ENCODE results near the gene GJA5.

The GJA5 gene

DNA sequence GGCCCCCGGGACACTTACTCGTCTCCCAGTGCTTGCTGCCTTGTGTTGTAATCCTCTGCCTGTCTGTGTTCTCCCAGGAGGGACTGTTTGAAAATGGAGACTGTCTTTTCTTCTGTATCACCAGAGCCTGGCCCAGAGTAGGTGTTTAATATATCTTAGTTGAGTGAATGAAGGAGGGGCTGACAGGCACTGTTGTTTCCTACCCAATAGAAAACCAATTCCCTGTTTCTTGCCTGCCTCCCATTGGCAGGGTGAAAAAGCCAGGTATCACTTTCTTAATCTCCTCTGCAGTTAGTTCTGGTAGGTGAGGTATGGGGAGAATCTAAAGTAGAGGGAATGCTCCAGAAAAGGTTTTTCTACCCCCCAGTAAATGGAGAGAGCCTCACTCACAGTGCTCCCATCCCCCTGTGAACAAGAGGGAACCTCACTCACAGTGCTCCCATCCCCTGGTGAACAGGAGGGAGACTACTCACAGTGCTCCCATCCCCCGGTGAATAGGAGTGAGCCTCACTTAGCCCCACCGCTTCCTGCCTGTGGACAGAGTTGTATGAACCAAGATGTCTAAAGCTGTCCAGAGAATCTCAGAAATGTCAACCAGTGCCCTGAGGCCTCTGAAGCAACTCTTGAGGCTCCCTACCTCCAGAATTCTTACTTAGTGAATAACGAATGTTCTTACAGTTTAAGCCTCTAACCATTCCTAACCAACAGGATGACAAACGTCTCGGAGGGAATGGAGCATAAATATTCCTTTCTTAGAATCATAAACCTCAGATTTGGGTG lies at the start of gene GJA5:
TSS of gene GJA5 (minus strand) at position 122 of the 780 bp plus-strand sequence. CDS start 1,364 bp downstream, outside the sequence.
- DNase-seq = no peak

DNA sequence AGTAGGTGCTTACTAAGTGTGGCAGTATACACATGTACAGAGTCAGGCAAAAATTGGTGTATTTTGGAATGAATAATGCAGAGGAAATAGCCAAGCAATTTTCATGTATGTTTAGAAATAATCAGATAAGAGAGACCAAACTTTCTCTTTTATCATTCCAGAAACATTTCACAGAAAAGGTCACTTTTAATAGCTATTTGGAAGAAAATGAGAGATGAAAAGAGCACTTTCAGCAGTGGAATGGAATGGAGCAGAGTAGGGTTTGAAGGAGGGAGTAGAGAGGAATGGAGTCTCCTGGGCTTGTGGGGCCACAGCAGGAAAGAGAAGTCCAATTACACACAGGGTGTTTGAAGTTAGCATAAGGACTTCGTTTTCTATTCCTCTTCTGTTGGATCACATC lies 48.8 kb upstream of the GJA5 start:
- no peak for DNase-seq

DNA sequence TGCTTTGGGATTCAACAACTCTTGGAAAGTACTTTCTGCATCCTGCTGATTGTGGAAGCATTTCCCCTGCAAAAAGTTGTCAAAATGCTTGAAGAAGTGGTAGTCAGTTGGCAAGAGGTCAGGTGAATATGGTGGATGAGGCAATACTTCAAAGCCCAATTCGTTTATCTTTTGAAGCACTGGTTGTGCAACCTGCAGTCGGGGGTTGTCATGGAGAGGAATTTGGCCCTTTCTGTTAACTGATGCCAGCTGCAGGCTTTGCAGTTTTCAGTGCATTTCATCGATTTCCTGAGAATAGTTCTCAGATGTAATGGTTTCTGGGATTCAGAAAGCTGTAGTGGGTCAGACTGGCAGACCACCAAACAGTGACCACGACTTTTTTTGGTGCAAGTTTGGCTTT lies 47.6 kb upstream of the GJA5 start:
- DNase-seq = no peak

DNA sequence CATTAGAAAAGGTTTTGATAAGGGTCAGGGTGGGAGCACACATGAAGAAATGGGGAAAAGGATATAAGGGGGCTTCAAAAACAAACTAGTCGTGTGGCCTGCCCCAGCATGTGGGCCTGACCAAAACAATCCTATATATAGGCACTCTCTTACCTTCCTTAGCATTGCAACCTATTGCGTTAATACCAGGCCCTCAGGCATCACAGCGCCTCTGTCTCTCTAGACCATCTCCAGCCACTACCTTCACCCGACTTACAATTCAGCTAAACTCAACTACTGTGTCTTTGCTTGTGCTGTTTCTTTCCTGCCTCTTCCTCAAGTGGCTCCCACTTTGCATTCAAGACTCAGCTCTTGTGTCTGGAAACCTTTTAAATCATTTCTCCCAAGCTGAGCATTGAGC lies 47.0 kb upstream of the GJA5 start:
- no peak for DNase-seq

DNA sequence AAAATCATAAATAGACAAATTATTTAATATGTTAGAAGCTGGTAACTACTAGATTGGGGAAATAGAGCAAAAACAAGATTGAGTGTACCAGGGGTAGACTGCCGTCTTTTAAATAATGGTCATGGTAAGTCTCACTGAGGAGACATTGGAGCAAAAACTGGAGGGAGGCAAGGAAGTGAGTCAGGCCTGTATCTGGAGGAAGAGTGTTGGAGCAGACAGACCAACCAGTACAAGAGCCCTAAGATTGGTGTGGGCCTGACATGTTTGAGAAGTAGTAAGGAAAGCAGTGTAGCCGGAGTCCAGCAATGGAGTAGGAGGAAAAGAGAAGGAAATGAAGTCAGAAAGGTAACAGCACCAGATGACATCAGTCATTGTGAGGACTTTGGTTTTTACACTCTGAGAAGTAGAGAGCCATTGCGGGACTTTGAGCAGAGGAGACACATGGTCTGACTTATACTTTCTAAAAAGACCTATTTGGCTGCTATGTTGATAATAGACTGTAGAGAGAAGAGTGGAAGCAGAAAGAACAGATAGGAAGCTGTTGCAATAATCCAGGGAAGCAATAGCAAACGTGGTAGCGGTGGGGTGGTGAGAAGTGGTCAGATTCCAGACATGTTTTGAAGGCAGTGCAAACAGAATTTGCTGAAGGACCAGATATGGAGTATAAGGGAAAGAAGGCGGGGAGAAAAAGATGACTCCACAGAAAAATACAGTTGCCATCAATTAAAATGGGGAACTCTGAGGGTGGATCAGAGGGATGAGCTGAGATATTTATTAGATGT lies 44.7 kb upstream of the GJA5 start:
- no peak for DNase-seq

DNA sequence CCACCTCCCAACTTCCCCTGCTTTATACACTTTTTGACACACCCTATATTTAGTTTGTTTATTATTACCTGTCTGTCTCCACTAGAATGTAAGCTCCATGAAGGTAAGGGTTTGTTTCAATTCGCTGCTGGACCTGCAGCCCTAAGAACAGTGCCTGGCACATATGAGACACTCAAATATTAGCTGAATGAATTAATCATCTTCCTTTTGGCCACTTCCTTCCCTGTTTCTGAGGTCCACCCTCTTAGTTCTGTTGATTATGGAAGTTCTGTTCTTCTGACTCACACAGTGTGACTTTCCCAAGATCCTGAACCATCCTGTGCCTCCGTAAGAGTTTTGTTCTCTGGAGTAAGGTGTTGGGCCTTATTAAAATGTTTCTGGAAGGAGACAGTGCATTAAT lies 40.4 kb upstream of the GJA5 start:
- no peak for DNase-seq

DNA sequence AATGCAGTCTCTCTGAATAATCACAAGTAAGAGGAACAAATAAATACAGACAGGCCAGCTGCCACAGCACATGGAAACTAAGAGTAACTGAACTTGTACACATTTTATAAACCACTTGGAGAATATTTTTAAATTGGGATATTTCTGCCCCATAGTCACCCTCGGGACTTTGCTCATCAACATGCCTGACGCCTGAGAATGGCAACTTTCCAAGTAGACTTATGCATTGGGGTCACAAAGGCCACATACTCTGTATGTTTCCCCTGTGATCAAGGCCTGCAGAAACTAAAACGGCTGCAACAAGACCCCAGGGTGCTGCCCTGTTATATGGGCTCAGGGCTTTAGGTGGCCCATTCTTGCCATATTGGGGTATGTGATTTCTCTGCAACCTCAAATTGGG lies 38.3 kb upstream of the GJA5 start:
- DNase-seq = no peak

DNA sequence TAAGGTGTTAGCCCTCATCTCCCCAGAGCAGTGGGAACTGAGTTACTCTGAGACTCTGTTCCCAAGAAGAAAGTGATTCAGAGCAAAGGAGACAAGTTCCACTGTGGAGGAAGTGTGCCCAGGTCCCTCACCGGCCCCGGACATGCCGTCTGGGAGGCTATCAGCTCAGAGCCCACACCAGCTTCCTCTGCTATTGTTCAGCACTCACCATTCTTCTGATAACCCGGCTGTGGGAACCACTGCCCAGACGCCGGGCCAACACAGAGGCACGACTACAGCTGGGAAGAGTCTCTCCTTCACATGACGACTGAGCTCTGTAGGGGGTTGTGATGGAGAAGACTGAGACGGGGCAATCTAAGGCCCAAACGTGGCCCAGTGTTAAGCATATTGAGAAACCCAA lies 34.2 kb upstream of the GJA5 start:
- DNase-seq = no peak

DNA sequence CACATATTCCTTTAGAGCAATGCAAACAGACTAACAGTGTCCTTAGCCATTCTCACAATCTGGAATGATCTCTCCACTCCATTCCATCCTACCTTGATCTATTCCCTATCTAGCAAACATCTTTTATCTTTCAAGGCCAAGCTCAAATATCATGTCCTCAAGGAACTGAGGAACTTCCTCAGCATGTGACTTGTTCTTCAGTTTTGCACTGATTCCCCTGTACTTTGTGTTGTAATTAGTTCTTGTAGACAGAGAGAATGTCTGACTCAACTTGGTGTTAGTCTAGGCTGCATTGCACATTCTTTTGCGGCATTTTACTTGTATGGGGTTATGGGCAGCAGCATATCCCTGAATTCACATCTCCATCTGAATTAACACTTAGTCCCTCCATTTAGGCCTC lies 31.5 kb upstream of the GJA5 start:
- no peak for DNase-seq

DNA sequence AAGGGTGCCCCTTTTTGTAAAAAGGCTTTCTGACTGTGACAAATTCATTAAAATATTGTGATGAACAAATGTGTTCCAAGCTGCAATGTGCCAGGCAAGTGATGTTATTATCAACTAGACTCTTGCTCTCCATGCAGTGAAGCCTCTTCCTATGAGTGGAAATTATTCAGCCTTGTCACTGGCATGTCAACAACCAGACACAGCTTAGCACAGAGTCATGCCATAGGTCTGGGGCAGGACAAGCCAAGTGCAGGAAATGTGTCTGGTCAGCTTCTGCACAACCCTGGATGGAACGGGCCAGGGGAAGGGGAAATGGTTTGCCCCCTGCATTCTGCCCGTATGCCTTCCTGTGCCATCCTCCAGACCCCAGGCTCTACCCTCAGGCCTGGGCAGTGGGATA lies 27.4 kb upstream of the GJA5 start:
- DNase-seq = no peak

DNA sequence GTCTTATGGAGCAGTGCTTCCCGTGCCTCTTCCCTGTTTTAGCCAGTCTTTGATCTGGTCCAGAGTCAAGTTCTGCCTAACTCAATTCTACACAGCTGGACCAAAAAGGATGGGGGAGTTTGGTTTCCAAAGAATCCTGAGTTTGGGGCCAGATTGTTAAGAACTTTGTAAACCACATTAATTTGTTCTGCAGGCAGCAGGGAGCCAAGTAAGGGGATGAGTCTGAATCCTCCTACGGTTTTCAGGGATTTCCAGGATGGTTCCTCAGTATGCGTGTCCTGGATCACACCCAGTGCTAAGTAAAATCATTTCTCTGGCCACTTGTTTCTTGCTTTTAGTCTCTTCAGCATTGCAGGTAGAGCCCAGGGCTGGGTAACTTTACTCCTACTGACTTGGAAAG lies 26.1 kb upstream of the GJA5 start:
- DNase-seq = no peak

DNA sequence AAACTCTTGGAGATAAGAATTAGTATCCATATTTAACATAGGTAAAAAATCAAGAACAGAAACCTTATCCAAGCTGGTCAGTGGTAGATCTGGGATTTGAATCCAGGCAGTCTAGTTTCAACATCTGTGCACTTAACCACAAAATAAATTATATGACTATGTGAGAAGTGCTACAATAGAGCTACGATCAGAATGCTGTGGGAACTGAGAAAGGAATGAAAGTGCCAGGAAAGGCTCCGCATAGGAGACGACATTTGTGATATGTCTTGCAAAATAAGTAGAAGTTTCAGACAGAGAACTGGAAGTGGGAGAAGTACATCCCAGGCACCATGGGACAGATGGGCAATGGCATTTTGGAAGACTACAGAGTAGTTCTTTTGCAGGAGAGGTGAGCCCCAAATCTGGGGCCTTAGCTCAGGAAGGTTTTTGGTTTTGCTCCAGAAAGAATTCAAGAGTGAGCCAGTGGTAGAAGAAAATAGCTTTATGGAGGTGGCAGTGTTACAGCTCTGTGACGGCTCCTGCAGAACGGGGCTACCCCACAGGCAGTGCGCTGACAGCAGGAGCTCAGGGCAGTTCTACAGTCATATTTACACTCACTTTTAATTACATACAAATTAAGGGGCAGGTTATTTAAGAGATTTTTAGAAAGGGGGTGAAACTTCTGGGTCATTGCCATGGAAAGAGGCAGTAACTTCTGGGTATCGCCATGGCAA lies 25.5 kb upstream of the GJA5 start:
- DNase-seq = no peak

DNA sequence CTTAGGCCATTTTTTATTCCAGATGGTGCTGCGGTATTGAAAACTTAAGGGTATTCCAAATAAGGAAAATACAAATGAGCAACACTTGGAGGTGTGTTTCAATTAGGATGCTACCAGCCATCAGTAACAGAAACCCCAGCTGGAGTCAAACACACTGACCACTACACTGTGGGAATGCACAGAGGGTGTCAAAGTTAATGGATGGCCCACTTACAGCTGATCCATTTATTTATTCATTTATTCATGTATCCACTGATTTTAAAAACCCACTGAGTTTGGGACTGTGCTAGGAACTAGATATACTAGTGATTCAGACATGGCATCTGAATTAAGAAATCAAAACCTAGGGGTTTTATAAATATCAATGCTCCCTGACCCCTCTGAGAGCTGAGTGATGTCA lies 24.5 kb upstream of the GJA5 start:
- DNase-seq = no peak

DNA sequence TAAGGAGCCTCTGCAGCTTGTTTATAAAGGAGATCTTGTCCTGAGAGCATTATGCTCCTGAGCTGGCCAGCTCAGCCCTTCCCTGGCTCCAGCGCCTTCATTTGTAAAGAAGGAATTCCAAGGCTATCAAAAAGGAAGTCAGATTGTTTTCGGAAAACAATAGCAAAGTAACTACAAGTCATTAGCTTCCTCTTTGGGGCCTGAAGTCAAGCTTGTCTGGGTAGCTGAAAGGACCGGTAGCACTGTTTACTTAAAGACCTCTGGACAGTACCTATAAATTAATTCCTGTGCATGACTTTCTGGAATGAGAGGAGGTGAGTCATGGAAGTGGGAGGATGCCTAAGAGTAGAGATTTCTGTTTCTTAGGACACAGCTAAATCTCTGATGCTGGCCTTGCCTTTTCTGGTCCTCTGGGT lies 20.7 kb upstream of the GJA5 start:
- no peak for DNase-seq

DNA sequence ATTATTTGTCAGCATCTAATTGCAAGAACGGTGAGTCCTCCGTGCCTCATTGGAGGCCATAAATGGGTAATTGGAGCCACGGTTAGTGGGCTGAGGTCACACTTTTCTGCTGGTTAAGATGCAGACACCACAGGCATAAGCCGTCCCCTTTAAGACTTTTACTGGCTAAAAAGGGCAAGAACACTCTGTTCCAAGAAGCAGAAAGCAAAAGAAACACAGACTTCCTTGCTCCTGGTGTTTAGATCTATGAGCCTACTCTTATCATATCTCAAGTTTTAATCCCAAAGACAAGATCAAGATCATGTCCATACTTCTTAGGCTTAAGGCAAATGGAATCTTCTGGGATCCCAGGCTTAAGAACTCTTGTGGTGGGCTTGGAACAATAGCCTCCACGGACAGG lies 17.3 kb upstream of the GJA5 start:
- no peak for DNase-seq

DNA sequence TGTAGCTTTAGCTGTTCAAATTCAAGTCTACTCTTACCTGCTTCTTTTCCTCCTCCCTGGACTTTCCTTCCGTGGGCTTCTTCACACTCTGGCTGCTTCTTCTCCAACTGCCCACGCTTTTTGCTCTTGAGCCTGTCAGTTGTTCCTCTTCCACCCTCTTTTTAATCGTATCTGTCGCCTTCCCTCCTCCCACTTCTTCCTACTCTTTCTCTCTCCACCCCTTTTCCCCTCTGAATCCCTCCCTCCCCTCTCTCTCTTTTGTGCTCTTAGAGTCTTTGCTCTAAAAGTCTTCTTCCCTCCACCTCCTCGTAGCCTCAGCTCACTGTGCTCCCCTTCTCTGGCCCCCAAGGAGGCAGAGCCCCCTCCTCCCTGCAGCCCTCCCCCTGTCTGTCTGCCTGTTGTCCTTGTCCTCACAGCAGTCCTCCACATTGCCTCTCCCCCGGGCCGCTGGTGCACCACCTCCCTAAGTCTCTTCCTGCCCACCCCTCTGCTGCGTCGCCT lies 12.9 kb upstream of the GJA5 start:
- no peak for DNase-seq

DNA sequence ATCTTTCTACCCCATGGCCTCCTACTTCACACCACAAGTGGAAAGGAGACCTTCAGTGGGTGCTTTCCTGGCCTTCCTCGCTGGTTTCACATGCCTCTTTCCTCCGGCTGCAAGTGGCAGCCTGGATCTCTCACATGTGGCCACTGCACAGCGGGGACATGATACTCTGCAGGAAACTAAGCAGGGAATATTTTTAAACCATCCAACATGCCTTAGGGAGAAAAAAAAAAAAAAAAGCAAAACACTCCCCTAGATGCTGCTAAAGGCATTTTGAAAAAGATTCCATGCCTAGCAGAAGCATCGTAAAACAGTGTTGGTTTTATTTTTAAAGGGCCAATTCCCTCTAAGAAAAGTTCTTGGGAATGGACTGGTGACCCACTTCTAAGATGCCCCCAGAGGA lies 12.2 kb upstream of the GJA5 start:
- DNase-seq = no peak

DNA sequence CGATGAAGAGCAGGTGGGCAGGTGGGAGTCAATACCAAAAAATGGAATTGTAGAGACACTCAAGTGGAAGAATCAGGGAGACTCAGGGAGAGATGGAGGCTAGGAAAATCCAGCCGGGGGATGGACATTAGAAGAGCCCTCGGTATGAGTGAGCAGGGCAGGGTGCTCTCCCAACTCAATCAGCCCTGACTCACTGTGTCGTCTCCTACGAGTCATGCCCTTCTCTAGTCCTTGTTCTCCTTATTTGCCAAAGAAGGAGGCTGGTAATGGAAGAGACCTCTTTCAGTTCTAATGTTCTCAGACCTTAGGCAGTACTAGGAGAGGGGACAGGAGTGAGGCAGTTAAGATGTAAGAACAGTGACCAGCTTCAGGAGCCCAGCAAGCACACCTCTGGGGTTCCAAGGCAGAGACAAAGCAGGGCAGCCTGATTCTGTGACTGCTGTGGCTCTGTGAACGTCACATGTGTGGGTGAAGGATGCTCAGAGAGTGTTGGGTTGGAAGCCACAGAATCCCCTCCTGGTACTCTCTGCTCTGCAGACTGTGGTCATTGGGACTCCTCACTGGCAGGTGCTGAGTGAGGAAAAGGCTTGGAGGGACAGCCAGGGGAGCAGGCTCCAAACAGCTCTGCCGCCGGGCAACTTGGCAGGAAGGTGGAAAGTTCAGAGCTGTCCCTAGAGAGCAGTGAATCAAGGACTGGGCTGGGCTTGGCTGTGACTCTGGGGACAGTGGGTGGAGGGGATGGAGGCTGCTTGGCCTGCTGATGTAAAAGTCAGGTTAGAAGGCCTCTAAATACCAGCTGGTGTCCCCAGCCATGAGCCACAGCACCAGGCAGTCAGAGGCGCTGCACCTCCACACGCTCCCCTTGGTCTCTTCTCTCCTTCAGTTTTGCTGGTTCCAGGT lies 11.1 kb upstream of the GJA5 start:
- no peak for DNase-seq

DNA sequence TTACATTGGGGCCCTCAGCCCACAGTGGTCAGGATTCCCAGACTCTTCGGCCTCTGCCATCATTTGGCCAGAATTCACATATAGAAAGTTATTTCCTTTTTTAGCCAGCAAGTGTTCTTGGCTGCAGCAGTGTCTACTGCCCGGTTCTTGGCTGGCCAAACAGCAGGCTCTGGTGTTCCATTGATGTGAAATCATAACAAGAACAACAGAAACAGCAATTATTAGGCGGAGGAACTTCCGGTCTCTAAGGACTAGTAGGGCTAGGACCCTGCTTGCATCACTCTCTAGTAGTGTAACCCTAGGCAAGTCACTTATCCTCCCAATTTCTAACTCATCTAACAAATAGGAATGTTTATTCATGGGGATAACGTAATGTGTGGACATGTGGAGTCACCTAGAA lies 8.7 kb upstream of the GJA5 start:
- DNase-seq = no peak

DNA sequence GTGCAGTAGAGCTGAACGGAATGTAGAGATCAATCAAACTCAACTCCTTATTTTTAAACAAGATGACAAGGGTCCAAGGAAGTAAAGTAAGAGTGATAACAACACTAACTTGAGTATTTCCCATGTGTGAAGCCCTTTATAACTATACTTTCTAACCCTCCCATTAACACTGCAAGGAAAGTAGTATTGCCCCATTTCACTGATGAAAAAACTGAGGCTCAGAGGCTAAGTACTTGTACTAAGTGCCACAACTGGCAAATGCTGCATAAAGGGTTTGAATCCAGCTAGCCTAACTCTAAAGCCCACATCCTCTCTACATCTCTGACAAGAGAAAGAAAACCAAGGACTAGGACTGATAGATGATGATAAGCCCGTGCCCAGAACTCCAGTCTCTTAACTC lies 8.2 kb upstream of the GJA5 start:
- DNase-seq = no peak

DNA sequence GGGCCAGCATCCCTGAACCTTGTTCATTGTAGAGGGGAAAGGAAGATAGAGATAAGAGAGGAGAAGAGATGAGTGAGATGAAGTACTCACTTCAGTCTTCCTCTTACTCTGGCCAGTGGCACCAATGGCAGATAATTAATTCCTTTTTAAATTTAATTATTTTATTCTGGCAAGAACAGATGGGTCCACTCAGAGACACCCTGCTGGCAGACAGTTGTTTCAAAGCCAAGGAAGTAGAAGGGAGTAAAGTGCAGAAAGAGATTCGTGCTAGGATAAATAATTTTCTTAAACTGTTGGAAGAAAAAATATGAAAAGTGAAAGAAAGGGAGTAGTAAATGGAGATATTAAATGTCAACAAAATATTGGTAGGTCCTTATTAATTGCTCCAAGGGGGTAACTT lies 7.7 kb upstream of the GJA5 start:
- no peak for DNase-seq

DNA sequence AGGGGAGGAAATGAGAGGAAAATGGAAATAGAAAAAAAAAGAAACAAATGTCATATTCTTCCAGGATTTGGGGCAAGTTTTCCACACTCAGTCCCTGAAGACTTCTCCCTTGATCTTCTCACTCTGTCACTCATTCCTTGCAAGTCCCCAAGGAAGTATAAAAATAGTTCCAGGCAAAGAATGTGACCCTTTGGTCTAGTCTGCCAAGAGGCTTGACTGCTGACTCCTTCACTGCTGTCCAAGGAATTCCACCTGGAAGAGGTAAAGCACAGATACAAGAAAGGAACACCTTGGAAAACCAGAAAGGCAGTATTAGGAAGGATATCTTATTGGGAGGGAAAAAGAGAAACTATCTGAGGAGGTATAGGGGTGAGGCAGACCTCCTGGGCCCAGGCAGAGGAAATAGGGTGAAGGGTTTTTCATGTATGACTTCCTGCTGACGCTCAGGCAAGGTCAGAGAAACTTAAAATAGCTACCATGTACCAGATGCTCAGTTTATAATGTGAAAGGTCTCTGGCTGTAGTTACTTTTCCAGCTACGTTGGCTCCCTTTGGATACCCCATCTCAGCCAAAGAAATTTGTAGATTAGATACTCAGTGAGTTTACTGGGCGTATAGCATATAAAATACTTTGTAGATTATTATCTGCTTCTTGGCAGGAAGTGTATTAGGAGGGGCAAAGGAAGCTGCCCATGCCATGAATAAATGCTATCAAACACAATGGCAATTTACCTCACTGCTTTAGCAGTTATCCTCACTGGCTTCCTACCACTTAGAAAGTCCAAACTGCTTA lies 2.0 kb upstream of the GJA5 start:
- no peak for DNase-seq
